ENCODE results near the gene CTBP2. TPM values are rescaled to one million over a fixed set of nuclear protein-coding genes. Genes with fewer than 3 reads are reported as not detected.

Gene CTBP2
- total RNA-seq, 1 experiment from 2014 or later, result 212 TPM

DNA sequence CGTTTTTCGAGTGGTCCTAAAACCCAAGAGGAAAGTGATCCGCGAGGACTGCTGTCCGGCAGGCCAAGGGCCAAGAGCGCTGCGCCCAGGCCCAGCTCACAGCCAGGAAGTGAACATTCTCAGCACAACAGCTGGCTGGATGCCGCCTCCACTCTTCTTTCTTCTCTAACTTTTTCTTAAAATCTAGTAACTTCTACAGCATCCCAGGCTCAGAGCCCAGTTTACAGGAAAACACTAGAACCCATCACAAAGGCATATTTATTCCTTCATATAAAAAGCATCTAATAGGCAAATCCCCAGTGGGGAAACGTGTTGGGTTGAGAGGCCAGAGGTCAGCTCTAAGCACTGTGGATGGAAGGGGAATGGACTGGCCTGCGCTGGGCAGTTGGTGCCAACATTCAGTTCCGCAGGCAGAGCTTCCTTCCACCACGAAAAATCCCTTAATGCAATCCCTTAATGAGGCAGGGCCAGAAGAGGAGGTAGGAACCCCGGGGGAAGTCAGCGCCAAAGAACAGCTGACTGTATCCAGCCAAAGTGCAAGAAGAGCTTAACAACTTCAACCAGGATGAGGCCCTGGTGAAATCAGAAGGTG lies 143.7 kb downstream of the CTBP2 start:
- no peak overlapping the region for H3K56ac ChIP-seq (ENCODE audit: insufficient read length, low read depth, low read length)
- H3K79me2 ChIP-seq (ENCODE audit: insufficient read depth, low read length), result peaks cover 51% of the 10 kb centered on the region; the same call in 1 of the 2 replicates
- no peak overlapping the region for H3K18ac ChIP-seq (ENCODE audit: insufficient read length, low read depth, low read length)
- no peak overlapping the region for H3K4ac ChIP-seq (ENCODE audit: low read depth, low read length)
- no peaks in the 10 kb centered on the region; the same call in 1 of the 2 replicates for H3K27me3 Mint-ChIP-seq (ENCODE audit: low read depth)
- H3K9me3 ChIP-seq (ENCODE audit: control insufficient read depth, low read depth, low read length), result no peaks in the 10 kb centered on the region
- H3K4me2 ChIP-seq (ENCODE audit: insufficient read depth, insufficient read length, low read length), result no peak overlapping the region
- no peak overlapping the region for H4K91ac ChIP-seq (ENCODE audit: insufficient read length, low read depth, low read length)
- no CpG with 5 or more reads among the region's 14 CpGs for WGBS (ENCODE audit: extremely low coverage, insufficient read length, low lambda C conversion rate)
- H3T11ph ChIP-seq (ENCODE audit: low read length), result no peak overlapping the region
- H3K27me3 ChIP-seq (ENCODE audit: insufficient read depth, low read length), result no peaks in the 10 kb centered on the region
- no peak overlapping the region for H3K9ac ChIP-seq (ENCODE audit: extremely low read depth, insufficient read length, low read length)
- no peak overlapping the region for H2BK15ac ChIP-seq (ENCODE audit: low read depth, low read length)
- no peak overlapping the region for H4K5ac ChIP-seq (ENCODE audit: insufficient read length, low read depth, low read length)
- peaks cover 24 to 31% of the 10 kb centered on the region in 2 experiments for H3K4me1 Mint-ChIP-seq
- H3K79me1 ChIP-seq (ENCODE audit: insufficient read depth, low read depth, low read length, poor library complexity, severe bottlenecking), result peaks cover 8% of the 10 kb centered on the region
- H2BK5ac ChIP-seq (ENCODE audit: insufficient read length, low read length), result no peak overlapping the region
- no peak overlapping the region for H2AFZ ChIP-seq (ENCODE audit: low read length)
- peak overlapping the region in 2 of 3 experiments; percentile 36 to 52; a peak in 5 of 7 replicates for H3K27ac Mint-ChIP-seq
- no peak overlapping the region for H2BK12ac ChIP-seq (ENCODE audit: insufficient read length, low read depth, low read length)
- H3K23ac ChIP-seq (ENCODE audit: insufficient read length, low read depth, low read length), result no peak overlapping the region
- H3K23me2 ChIP-seq (ENCODE audit: insufficient read length, low read depth, low read length, poor library complexity, severe bottlenecking), result no peaks in the 10 kb centered on the region
- no peak overlapping the region for H2BK20ac ChIP-seq (ENCODE audit: low read depth, low read length, poor library complexity, severe bottlenecking)
- H3K4me1 ChIP-seq (ENCODE audit: insufficient read depth, low read length), result peaks cover 4% of the 10 kb centered on the region; the same call in 1 of the 2 replicates
- H3K4me3 Mint-ChIP-seq, result no peak overlapping the region
- H3K27ac ChIP-seq (ENCODE audit: insufficient read length, low read depth, low read length), result no peak overlapping the region
- no peak overlapping the region for H4K8ac ChIP-seq (replicated peaks; ENCODE audit: insufficient read length, low read depth, low read length)
- H3K36me3 Mint-ChIP-seq (ENCODE audit: insufficient read depth in 1 of 3, low read depth in 3 of 3), result peaks cover 54 to 81% (median 71%) of the 10 kb centered on the region in 3 experiments
- H4K20me1 ChIP-seq (ENCODE audit: control insufficient read depth, insufficient read depth, insufficient read length), result no peaks in the 10 kb centered on the region
- no peak overlapping the region for H3K14ac ChIP-seq (ENCODE audit: insufficient read depth, low read length)
- DNase-seq, result no peak
- H2AK5ac ChIP-seq (ENCODE audit: insufficient read length, low read length), result no peak overlapping the region
- H2BK120ac ChIP-seq (ENCODE audit: low read depth, low read length, poor library complexity, severe bottlenecking), result no peak overlapping the region
- peaks cover 18 to 19% of the 10 kb centered on the region in 2 experiments for H3K9me3 Mint-ChIP-seq
- TF ChIP-seq, protein P1, sequence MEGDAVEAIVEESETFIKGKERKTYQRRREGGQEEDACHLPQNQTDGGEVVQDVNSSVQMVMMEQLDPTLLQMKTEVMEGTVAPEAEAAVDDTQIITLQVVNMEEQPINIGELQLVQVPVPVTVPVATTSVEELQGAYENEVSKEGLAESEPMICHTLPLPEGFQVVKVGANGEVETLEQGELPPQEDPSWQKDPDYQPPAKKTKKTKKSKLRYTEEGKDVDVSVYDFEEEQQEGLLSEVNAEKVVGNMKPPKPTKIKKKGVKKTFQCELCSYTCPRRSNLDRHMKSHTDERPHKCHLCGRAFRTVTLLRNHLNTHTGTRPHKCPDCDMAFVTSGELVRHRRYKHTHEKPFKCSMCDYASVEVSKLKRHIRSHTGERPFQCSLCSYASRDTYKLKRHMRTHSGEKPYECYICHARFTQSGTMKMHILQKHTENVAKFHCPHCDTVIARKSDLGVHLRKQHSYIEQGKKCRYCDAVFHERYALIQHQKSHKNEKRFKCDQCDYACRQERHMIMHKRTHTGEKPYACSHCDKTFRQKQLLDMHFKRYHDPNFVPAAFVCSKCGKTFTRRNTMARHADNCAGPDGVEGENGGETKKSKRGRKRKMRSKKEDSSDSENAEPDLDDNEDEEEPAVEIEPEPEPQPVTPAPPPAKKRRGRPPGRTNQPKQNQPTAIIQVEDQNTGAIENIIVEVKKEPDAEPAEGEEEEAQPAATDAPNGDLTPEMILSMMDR (conservative IDR thresholded peaks at IDR 0.05), result no peak
